ENCODE data around the gene GABRA5. TPM values are rescaled to one million over a fixed set of nuclear protein-coding genes. Genes with fewer than 3 reads are reported as not detected.

The GABRA5 gene
- total and polyA plus RNA-seq, 8 donors = 0.06 to 0.15 (median 0.09) TPM; not detected in 5

DNA sequence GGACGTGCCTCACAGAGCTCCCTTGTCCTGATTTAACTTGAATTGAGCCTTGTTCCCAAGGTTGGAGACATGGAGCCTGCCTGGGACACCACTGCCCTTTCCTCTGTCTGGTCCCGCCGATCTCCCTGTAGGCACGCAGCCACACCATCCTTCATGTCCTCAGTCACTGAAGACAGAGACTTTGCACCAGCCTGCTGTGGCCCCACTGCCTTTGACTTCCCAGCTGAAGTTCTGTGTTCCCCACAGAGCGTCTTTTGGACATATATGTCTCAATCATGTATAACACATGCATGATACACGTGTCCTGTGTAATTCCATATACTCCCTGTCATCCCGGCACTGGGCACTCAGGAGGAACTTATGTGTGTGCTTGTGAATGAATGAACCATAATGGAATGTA lies 23.6 kb downstream of the GABRA5 start:
- ATAC-seq (no peak), DNase-seq (no peak)
- Histone ChIP-seq H3K4me1 (peaks cover 0 to 4% of the 10 kb centered on the region in 2 donors), H3K36me3 (no peaks in the 10 kb centered on the region), H3K27me3 (peaks cover 0 to 39% of the 10 kb centered on the region in 2 donors), H3K4me3 (no peak overlapping the region), H3K27ac (no peak overlapping the region), H3K9me3 (no peaks in the 10 kb centered on the region)
- intact Hi-C loops (cut with DNase I) = loop anchor here in 1 of 2 donors (5.0 to 10.0 kb wide), 2 partner anchors 127 to 1234 kb away; no protein-coding TSS in a partner anchor
- TF ChIP-seq, protein P1, sequence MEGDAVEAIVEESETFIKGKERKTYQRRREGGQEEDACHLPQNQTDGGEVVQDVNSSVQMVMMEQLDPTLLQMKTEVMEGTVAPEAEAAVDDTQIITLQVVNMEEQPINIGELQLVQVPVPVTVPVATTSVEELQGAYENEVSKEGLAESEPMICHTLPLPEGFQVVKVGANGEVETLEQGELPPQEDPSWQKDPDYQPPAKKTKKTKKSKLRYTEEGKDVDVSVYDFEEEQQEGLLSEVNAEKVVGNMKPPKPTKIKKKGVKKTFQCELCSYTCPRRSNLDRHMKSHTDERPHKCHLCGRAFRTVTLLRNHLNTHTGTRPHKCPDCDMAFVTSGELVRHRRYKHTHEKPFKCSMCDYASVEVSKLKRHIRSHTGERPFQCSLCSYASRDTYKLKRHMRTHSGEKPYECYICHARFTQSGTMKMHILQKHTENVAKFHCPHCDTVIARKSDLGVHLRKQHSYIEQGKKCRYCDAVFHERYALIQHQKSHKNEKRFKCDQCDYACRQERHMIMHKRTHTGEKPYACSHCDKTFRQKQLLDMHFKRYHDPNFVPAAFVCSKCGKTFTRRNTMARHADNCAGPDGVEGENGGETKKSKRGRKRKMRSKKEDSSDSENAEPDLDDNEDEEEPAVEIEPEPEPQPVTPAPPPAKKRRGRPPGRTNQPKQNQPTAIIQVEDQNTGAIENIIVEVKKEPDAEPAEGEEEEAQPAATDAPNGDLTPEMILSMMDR (IDR thresholded peaks at IDR 0.05) = no peak

DNA sequence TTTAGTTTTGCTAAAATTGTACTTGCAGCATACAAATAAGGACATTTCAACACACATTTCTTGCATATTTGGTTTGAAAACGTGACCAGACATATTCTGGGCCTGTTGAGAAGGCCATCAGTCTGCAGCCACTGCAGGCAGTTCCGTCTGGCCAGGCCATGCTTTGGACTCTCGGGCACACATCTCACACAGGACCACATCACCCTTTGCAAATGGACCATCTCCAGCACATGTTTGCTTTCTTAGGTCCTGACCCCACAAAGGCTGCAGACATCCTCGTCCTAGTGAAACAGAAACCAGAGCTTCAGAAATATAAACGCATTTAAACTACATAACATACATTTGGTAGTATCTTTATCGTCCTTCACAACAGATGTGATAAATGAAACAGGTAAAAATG lies 24.1 kb downstream of the GABRA5 start:
- H3K27ac ChIP-seq = no peak overlapping the region
- H3K9me3 ChIP-seq = no peaks in the 10 kb centered on the region
- no peaks in the 10 kb centered on the region for H3K36me3 ChIP-seq
- no peak for DNase-seq
- no peak overlapping the region for H3K4me3 ChIP-seq
- H3K4me1 ChIP-seq = peaks cover 0 to 4% of the 10 kb centered on the region in 2 donors
- TF ChIP-seq, protein P1 (IDR thresholded peaks at IDR 0.05) = no peak
- ATAC-seq = no peak
- intact Hi-C loops (cut with DNase I) = loop anchor here in 1 of 2 donors (5.0 to 10.0 kb wide), 2 partner anchors 126 to 1234 kb away; no protein-coding TSS in a partner anchor
- peaks cover 0 to 39% of the 10 kb centered on the region in 2 donors for H3K27me3 ChIP-seq

DNA sequence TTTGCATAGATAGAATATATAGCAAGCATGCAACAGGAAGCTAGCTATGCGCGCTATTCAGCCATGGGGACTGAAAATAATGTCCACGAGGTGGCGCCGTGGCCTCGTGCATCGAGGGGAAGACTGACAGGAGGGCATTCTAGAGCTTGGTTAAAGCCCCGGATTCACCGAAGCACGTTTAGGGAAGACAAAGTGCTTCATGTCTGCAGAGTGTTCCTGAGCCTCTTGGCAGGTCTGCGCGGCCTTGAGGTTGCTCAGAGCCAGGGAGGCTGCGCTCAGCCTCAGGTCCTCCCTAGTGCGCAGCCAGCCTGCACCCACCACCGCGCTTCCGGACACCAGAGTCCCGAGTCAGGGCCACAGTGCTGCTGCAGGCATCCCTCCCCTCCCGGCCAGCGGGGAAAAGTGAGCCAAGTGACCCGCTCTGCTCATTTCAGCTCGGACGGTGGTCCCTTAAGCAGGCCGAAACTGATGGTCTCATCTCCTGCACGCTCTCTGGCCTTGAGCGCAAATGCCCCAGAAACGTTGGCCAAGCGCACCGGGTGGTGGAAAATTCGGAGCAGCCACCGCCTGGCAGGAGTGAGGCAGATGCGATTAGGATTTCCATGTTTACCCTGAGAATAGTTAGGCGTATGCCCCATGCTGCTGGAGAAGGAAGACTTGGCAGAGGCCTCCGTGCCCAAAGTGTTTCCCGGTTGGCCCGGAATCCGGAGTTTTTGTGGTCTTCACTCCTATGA lies 24.8 kb downstream of the GABRA5 start:
- ATAC-seq = peak; percentile 87
- no peak overlapping the region for H3K4me3 ChIP-seq
- no peaks in the 10 kb centered on the region for H3K36me3 ChIP-seq
- H3K27me3 ChIP-seq = peaks cover 0 to 39% of the 10 kb centered on the region in 2 donors
- DNase-seq = peak in 3 of 4 donors; percentile 53 to 90 (median 87)
- TF ChIP-seq, protein P1 (IDR thresholded peaks at IDR 0.05) = peak; percentile 41 to 54
- H3K9me3 ChIP-seq = no peaks in the 10 kb centered on the region
- peaks cover 0 to 4% of the 10 kb centered on the region in 2 donors for H3K4me1 ChIP-seq
- H3K27ac ChIP-seq = no peak overlapping the region
- intact Hi-C loops (cut with DNase I) = loop anchor here in 1 of 2 donors (5.0 to 10.0 kb wide), 2 partner anchors 126 to 1233 kb away; no protein-coding TSS in a partner anchor

DNA sequence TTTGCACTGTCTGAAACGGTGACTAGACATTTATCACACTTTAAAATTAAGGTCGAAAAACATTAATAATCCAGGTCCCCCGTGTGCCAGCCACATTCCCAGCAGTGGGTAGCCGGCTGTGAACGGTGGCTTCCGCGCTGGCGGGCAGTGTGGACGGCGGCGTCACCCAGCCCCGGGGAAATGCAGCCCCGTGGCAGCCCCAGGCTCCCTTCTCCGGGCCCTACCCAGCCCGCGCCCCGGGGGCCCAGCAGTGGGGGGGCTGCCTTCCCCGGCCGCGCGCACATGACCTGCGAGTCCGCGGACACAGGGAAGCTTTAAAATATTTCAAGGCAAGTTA lies 25.3 kb downstream of the GABRA5 start:
- TF ChIP-seq, protein P1 (IDR thresholded peaks at IDR 0.05) = no peak
- Histone ChIP-seq H3K4me3 (no peak overlapping the region), H3K27me3 (peaks cover 0 to 39% of the 10 kb centered on the region in 2 donors), H3K27ac (no peak overlapping the region), H3K36me3 (no peaks in the 10 kb centered on the region), H3K9me3 (no peaks in the 10 kb centered on the region), H3K4me1 (peaks cover 0 to 4% of the 10 kb centered on the region in 2 donors)
- ATAC-seq (peak; percentile 30), DNase-seq (no peak)
- intact Hi-C loops (cut with DNase I) = loop anchor here in 1 of 2 donors (5.0 to 10.0 kb wide), 2 partner anchors 125 to 1233 kb away; no protein-coding TSS in a partner anchor

DNA sequence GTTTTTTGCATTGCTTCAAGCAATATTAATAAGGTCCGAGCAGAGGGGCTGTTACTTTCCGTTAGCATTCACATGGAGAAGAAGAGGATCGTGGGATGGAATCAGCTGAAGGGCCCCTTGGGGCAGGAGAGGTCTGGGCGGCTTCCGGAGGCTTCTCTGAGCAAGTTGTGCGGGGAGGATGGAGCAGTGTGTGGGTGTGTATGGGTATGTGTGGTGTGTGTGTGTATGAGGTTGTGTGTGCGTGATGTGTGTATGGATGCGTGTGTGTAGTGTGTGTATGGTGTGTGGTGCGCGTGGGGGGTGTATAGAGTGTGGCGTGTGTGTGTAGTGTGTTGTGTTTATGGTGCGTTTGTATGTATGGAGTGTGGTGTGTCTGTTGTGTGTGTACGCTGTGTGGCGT lies 25.8 kb downstream of the GABRA5 start:
- Histone ChIP-seq H3K36me3 (no peaks in the 10 kb centered on the region), H3K27ac (no peak overlapping the region), H3K9me3 (no peaks in the 10 kb centered on the region), H3K27me3 (peaks cover 0 to 39% of the 10 kb centered on the region in 2 donors), H3K4me3 (no peak overlapping the region), H3K4me1 (peaks cover 0 to 4% of the 10 kb centered on the region in 2 donors)
- TF ChIP-seq, protein P1 (IDR thresholded peaks at IDR 0.05) = no peak
- ATAC-seq (no peak), DNase-seq (no peak)
- intact Hi-C loops (cut with DNase I) = loop anchor here in 1 of 2 donors (5.0 to 10.0 kb wide), 2 partner anchors 125 to 1232 kb away; no protein-coding TSS in a partner anchor
